Activated T-cell treated with anti-CD3 and anti-CD28 coated beads, Interleukin-2, amount 50 U/mL, for 72 hours (primary cell): ENCODE results near the gene ENAH. TPM values are rescaled to one million over a fixed set of nuclear protein-coding genes. Genes with fewer than 3 reads are reported as not detected.
A peak's percentile ranks its signal among the peaks of the same experiment; 100 is the strongest.
"Not testable (repeated sequence)": the region's sequence is repeated elsewhere in the genome, so short reads cannot be mapped to it uniquely, and the experiment has no call there.

Experiments used
- ATAC-seq, 2 donors: fragments of 150-1000 bp; cut with Tn5 transposase; replicated peaks in 1 of 2; 2 replicates each; pipeline ENCODE4 v1.10.0; 2021; ENCODE audit warnings: moderate library complexity in 2 of 2, mild to moderate bottlenecking in 1 of 2
- DNase-seq, 2 donors: peaks; one replicate each; pipeline ENCODE4 v3.0.0; 2021 to 2022; ENCODE audit warnings: mixed read lengths in 1 of 2
- H3K27ac Mint-ChIP-seq: one replicate; pipeline ENCODE4 v1.8.0; 2022; ENCODE audit warnings: mild to moderate bottlenecking, moderate library complexity, mixed read lengths
- H3K27me3 Mint-ChIP-seq: one replicate; pipeline ENCODE4 v1.8.0; 2022; ENCODE audit warnings: low read depth, mixed read lengths
- H3K36me3 Mint-ChIP-seq, 2 donors: one replicate each; pipeline ENCODE4 v1.8.0; 2022; ENCODE audit warnings: mixed read lengths in 2 of 2, mild to moderate bottlenecking in 1 of 2; ENCODE audit not compliant: insufficient read depth in 2 of 2
- H3K4me1 Mint-ChIP-seq: one replicate; pipeline ENCODE4 v1.8.0; 2022; ENCODE audit warnings: low read depth, mixed read lengths
- H3K4me3 Mint-ChIP-seq, 2 donors: one replicate each; pipeline ENCODE4 v1.8.0; 2022; ENCODE audit warnings: mild to moderate bottlenecking in 2 of 2, mixed read lengths in 2 of 2, moderate library complexity in 2 of 2
- H3K9me3 Mint-ChIP-seq, 2 donors: one replicate each; pipeline ENCODE4 v1.8.0; 2022; ENCODE audit warnings: mixed read lengths in 2 of 2
- total RNA-seq, 2 donors: library from RNA; stranded (reverse); gene quantifications; one replicate each; pipeline ENCODE4 v1.2.3, GENCODE V29; 2022

The ENAH gene
- total RNA-seq, 2 donors from 2014 or later = 0.12 to 0.43 TPM

DNA sequence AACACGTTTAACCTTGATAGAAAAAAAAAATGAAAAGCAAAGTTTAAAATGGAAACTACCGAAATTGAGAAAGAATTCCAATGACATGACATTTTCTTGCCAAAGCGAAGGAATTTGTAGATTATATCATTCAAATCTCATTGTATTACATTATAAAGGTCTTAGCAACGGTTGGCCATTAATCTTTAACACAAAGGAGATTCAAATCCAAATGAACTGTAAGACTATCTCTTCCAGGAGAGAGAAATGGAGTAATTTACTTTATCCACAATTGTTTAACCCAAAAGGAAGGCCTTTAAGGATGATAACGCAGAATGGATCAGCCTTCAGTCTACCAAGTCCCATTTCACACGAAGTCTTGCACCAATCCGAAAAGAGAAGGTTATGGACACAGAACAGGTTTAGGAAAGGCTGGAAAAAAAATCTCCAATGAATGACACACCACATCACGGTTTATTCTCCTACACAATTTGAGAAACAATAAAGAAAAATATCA lies 1.5 kb downstream of the ENAH start:
- H3K9me3 Mint-ChIP-seq = no peaks in the 10 kb centered on the region
- peak overlapping the region; percentile 53 for H3K27ac Mint-ChIP-seq
- peaks cover 15% of the 10 kb centered on the region for H3K4me1 Mint-ChIP-seq
- ATAC-seq = no peak
- peaks cover 58% of the 10 kb centered on the region for H3K27me3 Mint-ChIP-seq
- H3K4me3 Mint-ChIP-seq = peak overlapping the region; percentile 95 to 96
- no peak for DNase-seq
- peaks cover 2 to 5% of the 10 kb centered on the region in 2 donors for H3K36me3 Mint-ChIP-seq

DNA sequence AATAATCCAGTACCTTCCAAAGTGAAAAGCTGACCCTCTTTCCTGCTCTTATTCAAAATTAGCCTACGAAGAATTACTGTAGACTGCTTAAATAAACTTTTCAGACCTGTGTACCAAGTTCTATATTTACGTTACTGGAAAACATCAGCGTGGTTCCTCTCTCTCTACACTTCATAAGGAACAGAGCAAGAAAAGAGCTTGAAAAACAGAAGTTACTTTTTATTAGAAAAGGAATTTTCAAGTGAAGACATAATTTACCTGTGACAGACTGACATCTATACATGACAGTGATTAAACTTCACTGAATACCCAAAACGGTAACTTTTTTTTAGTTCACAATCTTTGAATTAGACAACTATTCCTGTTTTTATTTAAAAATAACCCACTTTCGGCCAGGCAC lies 2.7 kb downstream of the ENAH start:
- no peak for ATAC-seq
- peaks cover 57% of the 10 kb centered on the region for H3K27me3 Mint-ChIP-seq
- H3K36me3 Mint-ChIP-seq = peaks cover 2 to 5% of the 10 kb centered on the region in 2 donors
- H3K9me3 Mint-ChIP-seq = no peaks in the 10 kb centered on the region
- no peak overlapping the region for H3K27ac Mint-ChIP-seq
- DNase-seq = no peak
- H3K4me3 Mint-ChIP-seq = no peak overlapping the region
- H3K4me1 Mint-ChIP-seq = peaks cover 15% of the 10 kb centered on the region

DNA sequence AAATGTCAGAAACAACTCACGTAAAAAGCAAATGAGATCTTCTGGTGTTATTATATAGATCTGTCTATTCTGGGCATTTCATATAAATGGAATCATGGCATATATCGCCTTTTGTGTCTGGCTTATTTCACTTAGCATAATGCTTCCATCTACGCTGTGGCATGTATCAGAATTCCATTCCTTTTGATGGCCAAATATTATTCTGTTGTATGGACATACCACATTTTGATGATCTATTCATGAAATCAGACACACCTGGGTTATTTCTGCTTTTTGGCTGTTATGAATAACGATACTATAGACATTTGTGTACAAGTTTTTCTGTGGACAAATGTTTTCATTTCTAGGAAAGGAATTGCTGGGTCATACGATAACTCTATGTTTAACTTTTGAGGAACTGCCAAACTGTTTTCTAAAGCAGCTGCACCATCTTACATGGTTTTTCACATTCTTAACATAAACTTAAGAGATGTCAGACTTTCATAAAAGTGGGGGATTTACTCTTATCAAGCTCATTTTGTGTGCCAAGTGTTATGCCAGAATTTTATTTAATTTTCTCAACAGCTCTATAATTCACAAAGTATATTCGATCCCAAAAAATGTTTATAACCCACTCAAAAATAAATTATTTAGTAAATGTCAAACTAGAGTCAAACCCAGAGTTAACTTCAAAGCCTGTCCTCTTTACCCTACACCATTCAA lies 7.6 kb downstream of the ENAH start:
- Mint-ChIP-seq H3K4me3 (no peak overlapping the region), H3K36me3 (no peaks in the 10 kb centered on the region), H3K27me3 (peaks cover 30% of the 10 kb centered on the region), H3K27ac (no peak overlapping the region), H3K4me1 (no peaks in the 10 kb centered on the region), H3K9me3 (no peaks in the 10 kb centered on the region)
- no peak for DNase-seq
- ATAC-seq = no peak

- H3K9me3 Mint-ChIP-seq = no peaks in the 10 kb centered on the region
Measured at GRCh38 chr1:225644666-225645065, 8.3 kb downstream of the ENAH start.

DNA sequence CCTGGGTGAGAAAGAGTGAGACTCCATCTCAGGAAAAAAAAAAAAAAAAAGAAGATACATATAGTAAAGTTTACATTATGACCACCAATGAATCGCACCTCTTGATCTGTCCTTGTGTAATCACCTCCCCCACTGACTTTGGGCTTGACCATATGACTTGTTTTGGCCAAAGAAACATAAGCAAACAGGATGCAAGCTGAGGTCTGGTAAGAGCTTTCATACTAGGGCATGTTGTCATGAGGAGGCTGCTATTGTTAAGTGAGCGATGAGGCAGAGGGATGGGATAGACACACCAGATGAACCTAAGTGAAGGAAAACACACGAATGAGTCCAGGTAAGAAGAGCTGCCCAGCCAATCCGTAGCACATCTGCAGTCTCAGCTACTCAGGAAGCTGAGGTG lies 10.7 kb downstream of the ENAH start:
- no peak for ATAC-seq
- H3K4me1 Mint-ChIP-seq = no peaks in the 10 kb centered on the region
- peaks cover 6% of the 10 kb centered on the region for H3K27me3 Mint-ChIP-seq
- H3K36me3 Mint-ChIP-seq = no peaks in the 10 kb centered on the region
- H3K4me3 Mint-ChIP-seq = no peak overlapping the region
- H3K27ac Mint-ChIP-seq = no peak overlapping the region
- DNase-seq = no peak
- H3K9me3 Mint-ChIP-seq = no peaks in the 10 kb centered on the region

More at GRCh38 chr1:225644666-225645065, 8.3 kb downstream of the ENAH start:
- Mint-ChIP-seq H3K27ac (no peak overlapping the region), H3K4me3 (no peak overlapping the region), H3K36me3 (no peaks in the 10 kb centered on the region), H3K4me1 (no peaks in the 10 kb centered on the region), H3K27me3 (peaks cover 23% of the 10 kb centered on the region)
- ATAC-seq (no peak), DNase-seq (no peak)

- no peaks in the 10 kb centered on the region for H3K9me3 Mint-ChIP-seq
- ATAC-seq (no peak), DNase-seq (no peak)
- H3K27ac Mint-ChIP-seq = no peak overlapping the region
- no peak overlapping the region for H3K4me3 Mint-ChIP-seq
- H3K27me3 Mint-ChIP-seq = peaks cover 6% of the 10 kb centered on the region
- H3K36me3 Mint-ChIP-seq = peaks cover 0 to 2% of the 10 kb centered on the region in 2 donors
- H3K4me1 Mint-ChIP-seq = no peaks in the 10 kb centered on the region
Measured at GRCh38 chr1:225638853-225639252, 14.1 kb downstream of the ENAH start.

DNA sequence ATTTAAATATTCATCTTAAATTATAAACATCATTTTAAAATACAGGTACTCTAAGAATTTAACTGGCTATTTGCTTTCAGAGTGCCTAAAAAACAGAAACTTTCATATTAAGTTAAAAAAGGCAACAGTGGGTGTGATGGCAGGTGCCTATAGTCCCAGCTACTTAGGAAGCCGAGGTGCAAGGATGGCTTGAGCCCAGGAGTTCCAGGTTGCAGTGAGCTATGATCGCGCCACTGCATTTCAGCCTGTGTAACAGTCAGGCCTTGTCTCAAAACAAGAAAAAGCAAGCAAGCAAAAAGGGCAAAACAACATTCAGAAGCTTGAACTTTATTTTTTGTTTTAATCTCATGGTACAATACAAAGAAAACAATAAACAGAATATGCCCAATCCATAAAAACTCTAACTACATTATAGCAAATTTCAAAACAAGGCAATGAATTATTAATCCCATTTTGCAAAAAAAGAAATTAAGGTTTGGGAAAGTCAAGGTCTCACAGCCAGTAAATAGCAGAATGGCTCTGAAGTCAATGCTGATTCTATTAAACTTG lies 15.2 kb downstream of the ENAH start:
- peaks cover 6% of the 10 kb centered on the region for H3K27me3 Mint-ChIP-seq
- no peaks in the 10 kb centered on the region for H3K4me1 Mint-ChIP-seq
- H3K9me3 Mint-ChIP-seq = no peaks in the 10 kb centered on the region
- no peak overlapping the region for H3K4me3 Mint-ChIP-seq
- H3K36me3 Mint-ChIP-seq = peaks cover 0 to 2% of the 10 kb centered on the region in 2 donors
- ATAC-seq (no peak), DNase-seq (no peak)
- no peak overlapping the region for H3K27ac Mint-ChIP-seq

DNA sequence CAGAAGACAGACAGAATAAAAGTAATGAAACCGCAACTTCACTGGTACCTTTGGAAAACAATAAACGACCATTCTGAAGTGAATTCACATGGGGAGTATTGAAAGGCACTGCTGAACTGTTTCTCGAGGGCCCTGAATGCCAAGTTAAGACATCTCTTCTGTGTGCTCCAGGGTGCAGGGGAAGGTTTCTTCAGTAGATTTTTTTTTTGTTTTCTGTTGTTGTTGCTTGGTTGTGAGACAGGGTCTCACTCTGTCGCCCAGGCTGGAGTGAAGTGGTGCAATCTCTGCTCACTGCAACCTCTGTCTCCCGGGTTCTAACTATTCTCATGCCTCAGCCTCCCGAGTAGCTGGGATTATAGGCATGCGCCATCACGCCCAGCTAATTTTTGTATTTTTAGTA lies 15.9 kb downstream of the ENAH start:
- H3K27me3 Mint-ChIP-seq, H3K36me3 Mint-ChIP-seq, H3K9me3 Mint-ChIP-seq, ATAC-seq, DNase-seq, H3K27ac Mint-ChIP-seq, H3K4me1 Mint-ChIP-seq, H3K4me3 Mint-ChIP-seq: not testable (repeated sequence)

DNA sequence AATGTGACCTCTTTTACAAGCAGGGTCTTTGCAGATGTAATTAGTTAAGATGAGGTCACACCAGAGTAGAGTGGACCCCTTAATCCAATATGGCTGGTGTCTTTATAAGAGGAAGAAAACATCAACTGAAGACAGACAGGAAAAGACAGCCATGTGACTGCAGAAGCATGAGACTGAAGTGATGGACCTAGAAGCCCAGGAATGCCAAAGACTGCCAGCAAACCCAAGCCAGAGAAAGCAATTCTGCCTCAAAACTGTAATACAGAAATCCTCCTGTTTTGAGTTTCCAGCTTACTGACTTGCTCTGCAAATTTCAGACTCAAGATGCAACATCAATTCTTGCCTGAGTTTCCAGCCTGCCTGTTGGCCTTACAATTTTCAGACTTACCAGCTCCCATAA lies 17.3 kb downstream of the ENAH start:
- Mint-ChIP-seq H3K36me3 (peaks cover 0 to 2% of the 10 kb centered on the region in 2 donors), H3K4me3 (no peak overlapping the region), H3K9me3 (no peaks in the 10 kb centered on the region), H3K27me3 (no peaks in the 10 kb centered on the region), H3K27ac (no peak overlapping the region), H3K4me1 (no peaks in the 10 kb centered on the region)
- ATAC-seq = no peak
- no peak for DNase-seq

GRCh38 chr1:225632836-225633235 lies 20.1 kb downstream of the ENAH start:
- not testable (repeated sequence) for H3K9me3 Mint-ChIP-seq, H3K36me3 Mint-ChIP-seq, H3K4me3 Mint-ChIP-seq, H3K27me3 Mint-ChIP-seq, H3K4me1 Mint-ChIP-seq, DNase-seq, H3K27ac Mint-ChIP-seq, ATAC-seq

DNA sequence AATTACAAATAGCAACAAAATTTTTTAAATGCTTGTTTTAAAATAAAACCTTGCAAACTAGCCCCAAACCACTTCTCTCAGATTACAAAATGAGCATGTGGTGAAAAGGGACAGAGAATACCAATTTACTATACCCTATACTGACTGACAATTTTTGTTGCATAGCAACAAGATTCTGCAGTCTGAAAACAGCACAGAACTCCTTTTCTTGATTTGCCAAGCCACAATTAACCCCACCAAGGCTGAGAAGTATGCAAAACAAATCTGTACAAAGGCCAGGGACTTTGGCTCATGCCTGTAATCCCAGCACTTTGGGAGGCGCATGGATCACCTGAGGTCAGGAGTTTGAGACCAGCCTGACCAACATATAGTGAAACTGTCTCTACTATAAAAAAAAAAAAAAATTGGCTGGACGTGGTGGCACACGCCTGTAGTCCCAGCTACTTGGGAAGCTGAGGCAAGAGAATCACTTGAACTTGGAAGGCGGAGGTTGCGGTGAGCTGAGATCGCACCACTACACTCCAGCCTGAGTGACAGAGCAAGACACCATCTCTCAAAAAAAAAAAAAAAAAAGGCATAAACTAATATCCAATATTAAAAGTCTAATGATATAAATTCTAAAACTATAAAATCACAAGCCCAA lies 21.8 kb downstream of the ENAH start:
- DNase-seq (no peak), ATAC-seq (no peak)
- Mint-ChIP-seq H3K9me3 (no peaks in the 10 kb centered on the region), H3K27me3 (peaks cover 7% of the 10 kb centered on the region), H3K4me3 (no peak overlapping the region), H3K36me3 (no peaks in the 10 kb centered on the region), H3K4me1 (no peaks in the 10 kb centered on the region), H3K27ac (no peak overlapping the region)

DNA sequence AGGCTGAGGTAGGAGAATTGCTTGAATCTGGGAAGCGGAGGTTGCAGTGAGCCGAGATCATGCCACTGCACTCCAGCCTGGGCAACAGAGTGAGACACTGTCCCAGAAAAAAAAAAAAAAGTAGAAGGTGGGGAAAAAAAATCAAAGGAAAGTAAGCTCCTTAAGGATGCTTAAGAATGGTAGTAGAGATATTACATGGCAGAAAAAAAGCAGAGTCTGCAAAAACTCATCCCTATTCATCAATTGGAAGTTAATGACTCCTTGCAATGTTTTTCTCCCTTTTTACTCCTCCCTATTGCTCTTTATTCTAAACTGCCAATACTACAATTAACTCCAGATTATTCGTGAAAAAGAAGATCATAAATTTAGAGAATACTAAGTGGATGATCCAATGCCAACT lies 23.4 kb downstream of the ENAH start:
- Mint-ChIP-seq H3K36me3 (no peaks in the 10 kb centered on the region), H3K9me3 (no peaks in the 10 kb centered on the region), H3K27me3 (peaks cover 7% of the 10 kb centered on the region), H3K4me3 (no peak overlapping the region), H3K27ac (no peak overlapping the region), H3K4me1 (no peaks in the 10 kb centered on the region)
- DNase-seq (no peak), ATAC-seq (no peak)

DNA sequence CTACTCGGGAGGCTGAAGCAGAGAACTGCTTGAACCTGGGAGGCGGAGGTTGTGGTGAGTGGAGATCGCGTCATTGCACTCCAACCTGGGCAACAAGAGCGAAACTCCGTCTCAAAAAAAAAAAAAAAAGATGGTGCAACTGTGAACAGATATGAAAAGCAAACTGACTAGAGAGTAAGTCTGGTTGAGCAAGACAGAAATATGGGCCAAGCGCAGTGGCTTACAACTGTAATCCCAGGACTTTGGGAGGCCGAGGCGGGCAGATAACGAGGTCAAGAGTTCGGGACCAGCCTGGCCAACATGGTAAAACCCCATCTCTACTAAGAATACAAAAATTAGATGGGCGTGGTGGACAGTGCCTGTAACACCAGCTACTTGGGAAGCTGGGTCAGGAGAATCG lies 24.1 kb downstream of the ENAH start:
- H3K4me1 Mint-ChIP-seq, H3K4me3 Mint-ChIP-seq, ATAC-seq, H3K9me3 Mint-ChIP-seq, H3K36me3 Mint-ChIP-seq, H3K27me3 Mint-ChIP-seq, DNase-seq, H3K27ac Mint-ChIP-seq: not testable (repeated sequence)
